Left lung (tissue), 10 donors: ENCODE measurements around the gene PYGB. TPM values are rescaled to one million over a fixed set of nuclear protein-coding genes. Genes with fewer than 3 reads are reported as not detected.
A peak's percentile ranks its signal among the peaks of the same experiment; 100 is the strongest.

Source experiments
- ATAC-seq: fragments of 200-7000 bp; cut with Tn5 transposase; one replicate; pipeline ENCODE4 v1.9.1; 2020; ENCODE audit warnings: moderate library complexity
- DNase-seq, 4 donors: peaks; one replicate each; pipeline ENCODE4 v3.0.0-alpha.2; 2013 to 2020
- H3K27ac ChIP-seq, 2 donors: fragments of 200-600 bp; sonication (generic) in 1 of 2; one replicate each; pipeline versions ENCODE4 v1.5.0 to v1.8.0; 2020 to 2021
- H3K27me3 ChIP-seq, 2 donors: fragments of 200-600 bp; sonication (generic) in 1 of 2; one replicate each; pipeline versions ENCODE4 v1.5.0 to v1.8.0; 2020 to 2021
- H3K36me3 ChIP-seq, 2 donors: fragments of 200-600 bp; sonication (generic) in 1 of 2; one replicate each; pipeline versions ENCODE4 v1.5.0 to v1.8.0; 2020 to 2021
- H3K4me1 ChIP-seq, 2 donors: fragments of 200-600 bp; one replicate each; pipeline ENCODE4 v1.8.0; 2021
- H3K4me3 ChIP-seq, 2 donors: fragments of 200-600 bp; sonication (generic) in 1 of 2; one replicate each; pipeline versions ENCODE4 v1.5.0 to v1.8.0; 2020 to 2021; ENCODE audit warnings: mild to moderate bottlenecking in 1 of 2
- H3K9me3 ChIP-seq, 2 donors: fragments of 200-600 bp; sonication (generic) in 1 of 2; one replicate each; pipeline versions ENCODE4 v1.5.0 to v1.8.0; 2020 to 2021
- intact Hi-C, 2 donors: fragments of 100-400 bp; cut with DNase I; formaldehyde crosslinking; loops; one replicate each; pipeline versions ENCODE4 v1.11.2 to v1.14.2; 2022
- polyA plus RNA-seq, 6 donors: library from polyadenylated mRNA; unstranded; fragments of 120-200 nt; gene quantifications; one replicate each; pipeline ENCODE4 v1.2.1, GENCODE V29; 2013; ENCODE audit not compliant: insufficient read length in 6 of 6
- total RNA-seq, 2 donors: library from RNA; stranded (reverse); fragmentation: NEBNext Ultra II Directional; extraction: Animal tissue kit (Norgen Biotek cat#: 25700); gene quantifications; one replicate each; pipeline ENCODE4 v1.2.1, GENCODE V29; 2021
- TF ChIP-seq, protein P1 (sequence below), 2 donors: fragments of 200-600 bp; sonication (generic) in 1 of 2; IDR thresholded peaks; one replicate each; pipeline versions ENCODE4 v1.5.0 to v1.8.0; 2021; ENCODE audit warnings: antibody characterized with exemption in 2 of 2
- donor health status: DM: no; HTN: yes; CAD: no.
- donor health status: DM: no; HTN: no; CAD: no.

The PYGB gene
- total and polyA plus RNA-seq, 8 donors = 37.8 to 81.3 (median 47.8) TPM

DNA sequence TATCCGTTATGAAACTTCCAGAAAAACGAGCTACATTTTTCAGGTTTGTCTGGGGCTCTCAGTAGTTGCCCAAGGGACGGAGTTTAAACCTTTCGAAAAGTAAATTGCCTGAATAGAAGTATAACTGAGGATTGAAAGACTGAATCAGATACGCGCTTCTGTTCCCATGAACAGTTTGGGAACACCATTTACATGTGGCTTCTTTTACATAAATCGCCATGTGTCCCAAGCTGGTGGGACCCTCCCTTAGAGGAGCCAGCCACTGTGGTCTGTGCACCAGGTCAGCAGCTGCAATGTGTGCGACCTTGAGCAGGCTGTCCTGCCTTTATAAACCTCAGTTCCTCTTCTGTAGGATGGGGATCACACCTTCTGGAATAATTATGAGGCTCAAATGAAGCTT is 41.3 kb upstream of the PYGB start:
- TF ChIP-seq, protein P1, sequence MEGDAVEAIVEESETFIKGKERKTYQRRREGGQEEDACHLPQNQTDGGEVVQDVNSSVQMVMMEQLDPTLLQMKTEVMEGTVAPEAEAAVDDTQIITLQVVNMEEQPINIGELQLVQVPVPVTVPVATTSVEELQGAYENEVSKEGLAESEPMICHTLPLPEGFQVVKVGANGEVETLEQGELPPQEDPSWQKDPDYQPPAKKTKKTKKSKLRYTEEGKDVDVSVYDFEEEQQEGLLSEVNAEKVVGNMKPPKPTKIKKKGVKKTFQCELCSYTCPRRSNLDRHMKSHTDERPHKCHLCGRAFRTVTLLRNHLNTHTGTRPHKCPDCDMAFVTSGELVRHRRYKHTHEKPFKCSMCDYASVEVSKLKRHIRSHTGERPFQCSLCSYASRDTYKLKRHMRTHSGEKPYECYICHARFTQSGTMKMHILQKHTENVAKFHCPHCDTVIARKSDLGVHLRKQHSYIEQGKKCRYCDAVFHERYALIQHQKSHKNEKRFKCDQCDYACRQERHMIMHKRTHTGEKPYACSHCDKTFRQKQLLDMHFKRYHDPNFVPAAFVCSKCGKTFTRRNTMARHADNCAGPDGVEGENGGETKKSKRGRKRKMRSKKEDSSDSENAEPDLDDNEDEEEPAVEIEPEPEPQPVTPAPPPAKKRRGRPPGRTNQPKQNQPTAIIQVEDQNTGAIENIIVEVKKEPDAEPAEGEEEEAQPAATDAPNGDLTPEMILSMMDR (IDR thresholded peaks at IDR 0.05) = no peak
- Histone ChIP-seq H3K4me1 (peaks cover 0 to 18% of the 10 kb centered on the region in 2 donors), H3K27me3 (no peaks in the 10 kb centered on the region), H3K27ac (no peak overlapping the region), H3K36me3 (peaks cover 0 to 26% of the 10 kb centered on the region in 2 donors), H3K4me3 (no peak overlapping the region), H3K9me3 (no peaks in the 10 kb centered on the region)
- intact Hi-C loops = no loop called here
- ATAC-seq (no peak), DNase-seq (no peak)

DNA sequence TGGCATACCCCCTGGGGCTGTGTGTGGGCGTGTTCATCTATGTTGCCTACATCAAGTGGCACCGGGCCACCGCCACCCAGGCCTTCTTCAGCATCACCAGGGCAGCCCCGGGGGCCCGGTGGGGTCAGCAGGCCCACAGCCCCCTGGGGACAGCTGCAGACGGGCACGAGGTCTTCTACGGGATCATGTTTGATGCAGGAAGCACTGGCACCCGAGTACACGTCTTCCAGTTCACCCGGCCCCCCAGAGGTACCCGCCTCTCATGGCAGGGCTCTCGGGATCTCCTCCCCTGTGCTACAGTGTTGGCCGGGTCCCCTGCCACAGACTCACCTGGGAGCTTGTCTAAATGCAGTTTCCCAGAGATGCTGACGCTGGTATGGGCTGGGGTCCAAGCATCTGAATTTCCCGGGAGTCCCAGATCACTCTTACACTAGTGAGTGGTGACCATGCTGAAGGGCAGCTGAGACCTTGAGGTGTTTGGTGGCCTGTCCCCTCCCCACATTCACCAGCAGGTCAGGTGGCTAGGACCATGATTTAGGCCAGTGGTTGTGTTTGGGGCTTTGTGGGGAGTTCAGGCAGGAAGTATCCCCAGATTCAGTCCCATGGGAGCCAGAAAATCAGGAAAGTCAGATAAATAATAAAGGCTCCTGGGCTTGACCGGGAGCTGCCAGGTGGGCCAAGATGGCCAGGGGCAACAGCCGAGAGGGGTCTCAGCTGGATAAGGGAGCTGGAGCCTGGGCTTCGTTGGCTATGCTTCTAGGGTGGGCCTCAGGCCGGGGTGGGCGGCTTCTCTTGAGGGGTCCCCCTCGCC is 40.5 kb upstream of the PYGB start:
- TF ChIP-seq, protein P1 (IDR thresholded peaks at IDR 0.05) = no peak
- intact Hi-C loops = no loop called here
- Histone ChIP-seq H3K9me3 (no peaks in the 10 kb centered on the region), H3K27ac (no peak overlapping the region), H3K4me3 (no peak overlapping the region), H3K27me3 (no peaks in the 10 kb centered on the region), H3K36me3 (peaks cover 0 to 34% of the 10 kb centered on the region in 2 donors), H3K4me1 (peaks cover 0 to 18% of the 10 kb centered on the region in 2 donors)
- DNase-seq (no peak), ATAC-seq (no peak)

DNA sequence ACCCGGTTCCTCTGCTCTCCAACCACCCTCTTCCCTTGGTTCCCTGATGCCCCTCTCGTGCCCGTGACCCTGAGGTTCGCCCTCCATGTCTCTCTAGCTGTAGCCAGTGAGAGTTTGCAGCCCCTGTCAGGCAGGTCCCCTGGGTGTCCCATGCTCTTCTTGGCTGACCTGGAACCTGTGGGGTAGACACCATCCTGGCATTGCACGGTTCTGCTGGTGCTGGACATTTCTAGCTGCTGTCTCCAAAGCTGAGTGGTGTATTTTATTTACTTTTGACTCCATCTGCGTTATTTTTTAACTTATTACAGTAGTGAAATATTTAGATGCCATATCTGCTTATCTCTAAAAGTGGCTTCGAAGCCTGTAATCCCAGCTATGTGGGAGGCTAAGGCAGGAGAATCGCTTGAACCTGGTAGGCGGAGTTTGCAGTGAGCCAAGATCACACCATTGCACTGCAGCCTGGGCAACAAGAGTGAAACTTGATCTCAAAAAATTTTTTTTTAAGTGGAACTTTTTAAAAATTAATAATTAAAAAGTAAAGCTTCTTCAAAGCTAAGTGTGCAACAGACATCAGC is 39.8 kb upstream of the PYGB start:
- Histone ChIP-seq H3K27ac (no peak overlapping the region), H3K9me3 (no peaks in the 10 kb centered on the region), H3K36me3 (peaks cover 0 to 41% of the 10 kb centered on the region in 2 donors), H3K4me3 (no peak overlapping the region), H3K4me1 (peaks cover 0 to 17% of the 10 kb centered on the region in 2 donors), H3K27me3 (no peaks in the 10 kb centered on the region)
- intact Hi-C loops = no loop called here
- ATAC-seq = peak; percentile 54
- TF ChIP-seq, protein P1 (IDR thresholded peaks at IDR 0.05) = no peak
- no peak for DNase-seq

DNA sequence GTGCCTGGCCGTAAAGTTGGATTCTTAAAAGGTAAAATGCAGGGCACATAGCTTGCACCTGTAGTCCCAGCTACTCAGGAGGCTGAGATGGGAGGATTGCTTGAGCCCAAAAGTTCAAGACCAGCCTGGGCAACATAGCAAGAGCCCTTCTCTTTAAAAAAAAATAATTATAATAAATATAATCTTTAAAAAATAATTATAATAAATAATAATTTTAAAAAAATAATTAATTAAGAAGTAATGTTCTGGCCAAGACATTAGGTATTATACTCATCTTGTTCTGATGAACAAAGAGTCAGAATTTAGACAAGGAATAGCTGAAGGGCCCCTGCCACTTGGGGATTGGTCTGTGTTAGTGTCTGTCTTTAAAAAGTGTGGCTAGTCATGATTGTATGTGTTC is 38.5 kb upstream of the PYGB start:
- DNase-seq = no peak
- intact Hi-C loops = no loop called here
- Histone ChIP-seq H3K9me3 (no peaks in the 10 kb centered on the region), H3K27ac (no peak overlapping the region), H3K4me1 (peaks cover 0 to 3% of the 10 kb centered on the region in 2 donors), H3K27me3 (no peaks in the 10 kb centered on the region), H3K36me3 (peaks cover 0 to 54% of the 10 kb centered on the region in 2 donors), H3K4me3 (no peak overlapping the region)
- TF ChIP-seq, protein P1 (IDR thresholded peaks at IDR 0.05) = no peak
- ATAC-seq = no peak

DNA sequence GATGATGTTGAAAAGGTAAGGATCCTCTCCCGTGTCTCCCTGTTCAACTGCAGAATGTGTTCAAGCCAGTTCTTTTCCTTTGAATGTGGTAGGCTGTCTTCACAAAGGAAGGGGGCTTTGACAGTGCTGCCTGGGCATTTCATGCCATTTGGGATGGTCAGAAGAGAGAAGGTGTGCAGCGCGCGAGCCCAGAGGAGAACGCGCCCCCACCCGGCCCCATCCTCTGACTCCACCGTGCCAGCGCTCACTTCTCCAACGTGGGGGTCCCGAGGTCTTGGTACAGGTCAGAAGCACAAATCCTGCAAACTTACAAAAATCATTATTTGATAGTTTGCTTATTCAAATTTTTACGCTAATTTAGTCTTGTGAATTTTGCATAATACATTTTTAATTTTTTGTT is 38.0 kb upstream of the PYGB start:
- Histone ChIP-seq H3K9me3 (no peaks in the 10 kb centered on the region), H3K4me3 (no peak overlapping the region), H3K27me3 (no peaks in the 10 kb centered on the region), H3K4me1 (no peaks in the 10 kb centered on the region), H3K27ac (no peak overlapping the region), H3K36me3 (peaks cover 0 to 59% of the 10 kb centered on the region in 2 donors)
- TF ChIP-seq, protein P1 (IDR thresholded peaks at IDR 0.05) = no peak
- ATAC-seq = no peak
- DNase-seq = no peak
- intact Hi-C loops = no loop called here
